GM06990 (cell line): Measurements from ENCODE around the gene FOXR1.
A peak's percentile ranks its signal among the peaks of the same experiment; 100 is the strongest.

Source experiments
- DNase-seq: peaks from one replicate; pipeline ENCODE4 v3.0.0-alpha.2; 2011; ENCODE audit not compliant: insufficient read length; ENCODE audit errors: extremely low read depth
- H3K27me3 ChIP-seq: replicated peaks from 2 replicates; pipeline ENCODE4 v1.6.0; 2011; ENCODE audit warnings: low read length; ENCODE audit not compliant: control insufficient read depth, insufficient read depth
- H3K36me3 ChIP-seq: 2 replicates; pipeline ENCODE4 v1.5.1; 2011; ENCODE audit warnings: low read length; ENCODE audit not compliant: control insufficient read depth, insufficient read depth
- H3K4me3 ChIP-seq: replicated peaks from 2 replicates; pipeline ENCODE4 v1.5.1; 2011; ENCODE audit warnings: low read depth, mild to moderate bottlenecking, control low read depth, low read length
- CTCF ChIP-seq: IDR thresholded peaks from 2 replicates; pipeline ENCODE4 v1.5.1; 2011; ENCODE audit warnings: low read length, control low read depth, mild to moderate bottlenecking, inconsistent platforms; ENCODE audit not compliant: insufficient read depth, poor library complexity, severe bottlenecking

The FOXR1 gene

DNA sequence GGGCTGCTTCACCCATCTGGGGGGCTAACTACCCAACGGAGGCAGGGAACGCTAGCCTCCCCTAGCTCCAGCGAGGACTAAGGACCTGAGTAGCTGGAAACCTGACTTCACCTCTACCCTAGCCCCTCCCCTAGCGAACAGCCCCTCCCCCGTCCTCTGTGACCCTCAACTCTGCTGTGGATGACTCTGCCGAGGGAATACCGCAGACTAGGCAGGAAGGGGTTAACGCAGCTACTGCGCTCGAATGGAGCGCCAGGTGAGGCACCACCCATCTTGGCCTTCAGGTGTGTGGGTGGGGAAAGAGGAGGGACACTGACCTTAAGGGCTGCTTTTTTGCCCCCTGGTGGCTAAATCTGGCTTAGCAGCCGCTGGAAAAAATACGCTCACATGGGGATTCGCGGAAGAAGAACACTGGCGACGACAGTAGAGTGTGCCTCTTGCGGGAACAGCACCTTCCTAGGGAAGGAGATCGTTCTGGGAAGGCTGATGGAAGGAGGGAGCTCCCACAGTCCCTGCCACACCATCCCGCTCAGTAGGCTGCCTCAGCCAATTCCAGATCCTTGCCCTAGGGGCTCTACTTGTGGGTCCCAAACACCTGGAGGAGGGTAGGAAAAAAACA, 41.4 kb upstream of the FOXR1 start:
- Histone ChIP-seq H3K4me3 (peak overlapping the region; percentile 70), H3K27me3 (no peaks in the 10 kb centered on the region), H3K36me3 (no peaks in the 10 kb centered on the region)
- peak; percentile 88 for TF ChIP-seq CTCF
- peak; percentile 74 for DNase-seq

DNA sequence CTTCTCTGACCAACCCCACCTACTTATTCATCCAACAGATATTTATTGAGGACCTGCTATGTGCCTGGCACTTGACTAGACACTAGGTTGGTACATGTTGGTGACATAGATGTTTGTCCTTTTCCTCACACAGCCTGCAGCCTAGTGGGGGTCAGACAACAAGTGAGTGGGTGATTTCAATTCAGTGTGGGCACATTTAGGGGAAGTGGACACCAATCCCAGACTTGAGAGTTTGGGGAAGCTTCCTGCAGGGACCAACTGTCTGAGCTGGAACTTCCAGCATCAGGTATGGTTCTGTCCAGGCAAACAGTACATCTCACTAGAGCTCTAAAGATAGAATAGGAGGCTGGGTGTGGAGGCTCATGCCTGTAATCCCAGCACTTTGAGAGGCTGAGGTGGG, 40.0 kb upstream of the FOXR1 start:
- Histone ChIP-seq H3K27me3 (no peaks in the 10 kb centered on the region), H3K36me3 (no peaks in the 10 kb centered on the region), H3K4me3 (no peak overlapping the region)
- DNase-seq: no peak
- no peak for TF ChIP-seq CTCF

- no peak for DNase-seq
- H3K36me3 ChIP-seq: no peaks in the 10 kb centered on the region
- no peak for TF ChIP-seq CTCF
- no peaks in the 10 kb centered on the region for H3K27me3 ChIP-seq
- no peak overlapping the region for H3K4me3 ChIP-seq
Measured at GRCh38 chr11:118933486-118933885, 38.1 kb upstream of the FOXR1 start.

DNA sequence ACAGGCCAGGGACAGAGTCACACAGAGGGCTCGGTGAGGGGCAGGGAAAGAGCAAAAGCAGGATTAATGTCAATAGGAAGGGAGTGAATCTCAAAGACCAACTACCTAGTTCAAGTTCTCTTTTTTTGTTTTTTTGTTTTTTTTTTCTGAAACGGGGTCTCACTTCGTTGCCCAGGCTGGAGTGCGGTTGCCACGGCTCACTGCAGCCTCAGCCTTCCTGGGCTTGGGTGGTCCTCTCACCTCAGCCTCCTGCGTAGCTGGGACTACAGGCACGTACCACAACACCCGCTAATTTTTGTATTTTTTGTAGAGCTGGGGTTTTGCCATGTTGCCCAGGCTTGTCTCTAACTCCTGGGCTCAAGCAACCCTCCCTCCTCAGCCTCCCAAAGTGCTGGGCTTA, 36.2 kb upstream of the FOXR1 start:
- TF ChIP-seq CTCF: no peak
- H3K4me3 ChIP-seq: no peak overlapping the region
- H3K36me3 ChIP-seq: no peaks in the 10 kb centered on the region
- no peaks in the 10 kb centered on the region for H3K27me3 ChIP-seq
- DNase-seq: no peak

GRCh38 chr11:118938491-118939403, 32.8 kb upstream of the FOXR1 start:
- Histone ChIP-seq H3K4me3 (no peak overlapping the region), H3K27me3 (no peaks in the 10 kb centered on the region), H3K36me3 (no peaks in the 10 kb centered on the region)
- TF ChIP-seq CTCF: no peak
- no peak for DNase-seq
